ENCODE measurements around the gene BPIFB6. TPM values are rescaled to one million over a fixed set of nuclear protein-coding genes. Genes with fewer than 3 reads are reported as not detected.

The BPIFB6 gene
- total RNA-seq, 1 experiment from 2014 or later, result not detected

GRCh38 chr20:33042430-33042829 is 11.0 kb downstream of the BPIFB6 start (continued):
- TF ChIP-seq, protein P1, sequence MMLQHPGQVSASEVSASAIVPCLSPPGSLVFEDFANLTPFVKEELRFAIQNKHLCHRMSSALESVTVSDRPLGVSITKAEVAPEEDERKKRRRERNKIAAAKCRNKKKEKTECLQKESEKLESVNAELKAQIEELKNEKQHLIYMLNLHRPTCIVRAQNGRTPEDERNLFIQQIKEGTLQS (CRISPR knock-in tag; conservative IDR thresholded peaks at IDR 0.05), result no peak
- TF ChIP-seq, protein P2, sequence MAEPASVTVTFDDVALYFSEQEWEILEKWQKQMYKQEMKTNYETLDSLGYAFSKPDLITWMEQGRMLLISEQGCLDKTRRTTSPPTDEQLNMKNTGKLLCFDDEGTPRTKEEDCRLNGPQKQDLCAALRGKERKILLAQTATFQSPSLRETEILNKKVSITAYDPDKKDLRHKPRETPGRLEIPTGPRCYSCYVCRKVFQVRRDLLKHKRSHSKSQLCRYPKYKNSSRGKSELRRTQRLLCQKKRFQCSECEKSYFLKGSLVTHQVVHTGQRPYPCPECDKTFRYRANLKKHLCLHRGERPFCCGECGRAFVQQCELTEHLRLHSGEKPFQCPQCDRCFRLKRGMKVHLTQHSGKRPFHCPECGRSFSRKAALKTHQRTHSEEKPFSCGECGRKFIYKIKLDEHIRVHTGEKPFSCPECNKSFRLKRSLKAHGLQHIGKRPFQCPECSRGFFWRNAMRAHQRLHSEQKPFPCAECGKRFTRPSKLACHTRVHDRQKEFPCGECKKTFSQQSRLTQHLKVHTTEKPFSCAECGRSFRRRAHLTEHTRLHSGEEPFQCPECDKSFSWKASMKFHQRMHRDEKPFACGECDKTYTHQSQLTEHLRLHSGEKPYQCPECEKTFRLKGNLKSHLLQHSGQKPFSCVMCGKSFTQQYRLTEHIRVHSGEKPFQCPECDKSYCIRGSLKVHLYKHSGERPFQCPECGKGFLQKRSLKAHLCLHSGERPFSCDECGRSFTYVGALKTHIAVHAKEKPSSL (CRISPR knock-in tag; conservative IDR thresholded peaks at IDR 0.05), result no peak
- TF ChIP-seq ZNF317 (CRISPR knock-in tag; IDR thresholded peaks at IDR 0.05; ENCODE audit: borderline replicate concordance, low read depth), result no peak
- TF ChIP-seq ZNF263 (CRISPR knock-in tag; IDR thresholded peaks at IDR 0.05; ENCODE audit: low read depth), result no peak
- no peak for TF ChIP-seq AR (CRISPR knock-in tag; IDR thresholded peaks at IDR 0.05)
- no peak for TF ChIP-seq FOXJ3 (CRISPR knock-in tag; IDR thresholded peaks at IDR 0.05; ENCODE audit: borderline replicate concordance)
- TF ChIP-seq, protein P3, sequence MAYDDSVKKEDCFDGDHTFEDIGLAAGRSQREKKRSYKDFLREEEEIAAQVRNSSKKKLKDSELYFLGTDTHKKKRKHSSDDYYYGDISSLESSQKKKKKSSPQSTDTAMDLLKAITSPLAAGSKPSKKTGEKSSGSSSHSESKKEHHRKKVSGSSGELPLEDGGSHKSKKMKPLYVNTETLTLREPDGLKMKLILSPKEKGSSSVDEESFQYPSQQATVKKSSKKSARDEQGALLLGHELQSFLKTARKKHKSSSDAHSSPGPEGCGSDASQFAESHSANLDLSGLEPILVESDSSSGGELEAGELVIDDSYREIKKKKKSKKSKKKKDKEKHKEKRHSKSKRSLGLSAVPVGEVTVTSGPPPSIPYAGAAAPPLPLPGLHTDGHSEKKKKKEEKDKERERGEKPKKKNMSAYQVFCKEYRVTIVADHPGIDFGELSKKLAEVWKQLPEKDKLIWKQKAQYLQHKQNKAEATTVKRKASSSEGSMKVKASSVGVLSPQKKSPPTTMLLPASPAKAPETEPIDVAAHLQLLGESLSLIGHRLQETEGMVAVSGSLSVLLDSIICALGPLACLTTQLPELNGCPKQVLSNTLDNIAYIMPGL (CRISPR knock-in tag; IDR thresholded peaks at IDR 0.05), result no peak
- TF ChIP-seq EMX1 (CRISPR knock-in tag; IDR thresholded peaks at IDR 0.05), result no peak
- no peak for TF ChIP-seq NR1H2 (CRISPR knock-in tag; IDR thresholded peaks at IDR 0.05)
- TF ChIP-seq SOX15 (CRISPR knock-in tag; IDR thresholded peaks at IDR 0.05), result no peak

- Mint-ChIP-seq H3K27ac (no peak overlapping the region), H3K36me3 (peaks cover 20% of the 10 kb centered on the region), H3K9me3 (peaks cover 38% of the 10 kb centered on the region), H3K4me3 (no peak overlapping the region), H3K27me3 (ENCODE audit: low read depth) (peaks cover 20% of the 10 kb centered on the region), H3K4me1 (no peaks in the 10 kb centered on the region)
- ATAC-seq, result no peak
- CTCF ChIA-PET, result no interaction called here
- POLR2A ChIA-PET, result no interaction called here
- TF ChIP-seq, protein P4, sequence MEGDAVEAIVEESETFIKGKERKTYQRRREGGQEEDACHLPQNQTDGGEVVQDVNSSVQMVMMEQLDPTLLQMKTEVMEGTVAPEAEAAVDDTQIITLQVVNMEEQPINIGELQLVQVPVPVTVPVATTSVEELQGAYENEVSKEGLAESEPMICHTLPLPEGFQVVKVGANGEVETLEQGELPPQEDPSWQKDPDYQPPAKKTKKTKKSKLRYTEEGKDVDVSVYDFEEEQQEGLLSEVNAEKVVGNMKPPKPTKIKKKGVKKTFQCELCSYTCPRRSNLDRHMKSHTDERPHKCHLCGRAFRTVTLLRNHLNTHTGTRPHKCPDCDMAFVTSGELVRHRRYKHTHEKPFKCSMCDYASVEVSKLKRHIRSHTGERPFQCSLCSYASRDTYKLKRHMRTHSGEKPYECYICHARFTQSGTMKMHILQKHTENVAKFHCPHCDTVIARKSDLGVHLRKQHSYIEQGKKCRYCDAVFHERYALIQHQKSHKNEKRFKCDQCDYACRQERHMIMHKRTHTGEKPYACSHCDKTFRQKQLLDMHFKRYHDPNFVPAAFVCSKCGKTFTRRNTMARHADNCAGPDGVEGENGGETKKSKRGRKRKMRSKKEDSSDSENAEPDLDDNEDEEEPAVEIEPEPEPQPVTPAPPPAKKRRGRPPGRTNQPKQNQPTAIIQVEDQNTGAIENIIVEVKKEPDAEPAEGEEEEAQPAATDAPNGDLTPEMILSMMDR (IDR thresholded peaks at IDR 0.05), result no peak
- TF ChIP-seq, protein P5, sequence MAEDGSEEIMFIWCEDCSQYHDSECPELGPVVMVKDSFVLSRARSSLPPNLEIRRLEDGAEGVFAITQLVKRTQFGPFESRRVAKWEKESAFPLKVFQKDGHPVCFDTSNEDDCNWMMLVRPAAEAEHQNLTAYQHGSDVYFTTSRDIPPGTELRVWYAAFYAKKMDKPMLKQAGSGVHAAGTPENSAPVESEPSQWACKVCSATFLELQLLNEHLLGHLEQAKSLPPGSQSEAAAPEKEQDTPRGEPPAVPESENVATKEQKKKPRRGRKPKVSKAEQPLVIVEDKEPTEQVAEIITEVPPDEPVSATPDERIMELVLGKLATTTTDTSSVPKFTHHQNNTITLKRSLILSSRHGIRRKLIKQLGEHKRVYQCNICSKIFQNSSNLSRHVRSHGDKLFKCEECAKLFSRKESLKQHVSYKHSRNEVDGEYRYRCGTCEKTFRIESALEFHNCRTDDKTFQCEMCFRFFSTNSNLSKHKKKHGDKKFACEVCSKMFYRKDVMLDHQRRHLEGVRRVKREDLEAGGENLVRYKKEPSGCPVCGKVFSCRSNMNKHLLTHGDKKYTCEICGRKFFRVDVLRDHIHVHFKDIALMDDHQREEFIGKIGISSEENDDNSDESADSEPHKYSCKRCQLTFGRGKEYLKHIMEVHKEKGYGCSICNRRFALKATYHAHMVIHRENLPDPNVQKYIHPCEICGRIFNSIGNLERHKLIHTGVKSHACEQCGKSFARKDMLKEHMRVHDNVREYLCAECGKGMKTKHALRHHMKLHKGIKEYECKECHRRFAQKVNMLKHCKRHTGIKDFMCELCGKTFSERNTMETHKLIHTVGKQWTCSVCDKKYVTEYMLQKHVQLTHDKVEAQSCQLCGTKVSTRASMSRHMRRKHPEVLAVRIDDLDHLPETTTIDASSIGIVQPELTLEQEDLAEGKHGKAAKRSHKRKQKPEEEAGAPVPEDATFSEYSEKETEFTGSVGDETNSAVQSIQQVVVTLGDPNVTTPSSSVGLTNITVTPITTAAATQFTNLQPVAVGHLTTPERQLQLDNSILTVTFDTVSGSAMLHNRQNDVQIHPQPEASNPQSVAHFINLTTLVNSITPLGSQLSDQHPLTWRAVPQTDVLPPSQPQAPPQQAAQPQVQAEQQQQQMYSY (CRISPR knock-in tag; IDR thresholded peaks at IDR 0.05), result no peak
- no peak for TF ChIP-seq JUN (CRISPR knock-in tag; IDR thresholded peaks at IDR 0.05)
- no peak for DNase-seq (ENCODE audit: low spot score)
Observed at GRCh38 chr20:33042983-33043730, 11.7 kb downstream of the BPIFB6 start.
